GM12891 (cell line): ENCODE results near the gene SMIM23.

Source experiments
- DNase-seq: peaks from one replicate; pipeline ENCODE4 v3.0.0; 2011; ENCODE audit warnings: low spot score; ENCODE audit not compliant: insufficient read length
- FAIRE-seq: peaks from 2 replicates; lab custom pipeline; 2011; peaks lifted over from hg19 to GRCh38; lab: Jason Lieb, UNC
- PAX5 ChIP-seq: IDR thresholded peaks from 2 replicates; pipeline ENCODE4 v1.6.1; 2011; ENCODE audit warnings: low read length, moderate library complexity, mild to moderate bottlenecking; ENCODE audit not compliant: insufficient read depth, severe bottlenecking
- POLR2A ChIP-seq: IDR thresholded peaks from 2 replicates; pipeline ENCODE4 v1.6.1; 2011; ENCODE audit warnings: low read depth, low read length, control low read depth
- POLR2AphosphoS5 ChIP-seq: IDR thresholded peaks from 2 replicates; pipeline ENCODE4 v1.6.1; 2011; ENCODE audit warnings: low read depth, low read length, control low read depth
- POU2F2 ChIP-seq: IDR thresholded peaks from 2 replicates; pipeline ENCODE4 v1.6.1; 2011; ENCODE audit warnings: low read depth, mild to moderate bottlenecking, control low read depth, low read length, moderate library complexity
- SPI1 ChIP-seq: IDR thresholded peaks from 2 replicates; pipeline ENCODE4 v1.6.1; 2011; ENCODE audit warnings: low read depth, low read length, control low read depth
- TAF1 ChIP-seq: IDR thresholded peaks from 2 replicates; pipeline ENCODE4 v1.6.1; 2011; ENCODE audit warnings: low read depth, low read length, control low read depth

SMIM23 gene

DNA sequence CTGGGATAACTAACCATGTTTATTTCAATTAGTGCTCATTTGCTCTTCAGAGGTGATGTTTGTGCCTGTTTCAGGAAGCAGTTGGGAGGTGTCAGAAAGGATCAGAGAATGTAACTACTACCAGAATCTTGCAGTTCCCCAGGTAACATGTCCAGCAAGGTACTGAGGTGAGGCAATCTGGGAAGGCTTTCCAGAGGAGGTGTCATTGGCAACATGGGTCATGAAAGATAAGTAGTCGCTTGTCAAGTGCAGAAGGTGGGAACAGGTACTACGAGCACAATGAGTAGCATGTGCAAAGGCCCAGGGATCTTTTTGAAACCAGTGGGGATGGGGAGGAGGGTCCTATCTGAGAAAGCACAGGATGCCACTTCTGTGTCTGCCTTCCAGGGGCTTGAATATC, 4.8 kb downstream of the SMIM23 start:
- DNase-seq (no peak), FAIRE-seq (no peak)
- TF ChIP-seq POLR2A = no peak
- no peak for TF ChIP-seq PAX5
- no peak for TF ChIP-seq SPI1
- no peak for TF ChIP-seq POU2F2
- no peak for TF ChIP-seq TAF1
- TF ChIP-seq POLR2AphosphoS5 = no peak

DNA sequence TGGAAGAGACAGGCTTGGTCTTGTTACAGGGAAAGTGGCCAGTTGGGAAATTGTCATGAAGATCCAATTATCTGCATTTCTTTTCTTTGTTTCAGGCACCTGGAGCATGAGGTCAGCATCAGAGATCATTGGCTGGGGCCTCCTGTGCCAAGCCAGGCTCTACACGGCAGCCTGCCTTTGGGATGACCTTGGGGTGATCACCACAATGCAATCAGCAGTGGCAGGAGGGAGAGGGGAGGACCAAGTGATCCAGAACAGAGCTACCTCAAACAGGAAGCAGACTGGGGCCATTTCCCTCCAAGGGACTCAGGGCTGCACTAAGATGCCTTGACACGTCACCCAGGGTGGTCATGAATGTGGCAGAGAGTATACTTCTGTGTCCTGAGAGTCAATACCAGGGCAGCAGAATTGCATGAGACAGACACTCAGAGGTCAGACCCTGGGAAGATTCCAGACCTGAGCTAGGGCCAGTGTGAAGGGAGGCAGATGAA, 8.9 kb downstream of the SMIM23 start:
- TF ChIP-seq POLR2A (no peak), POU2F2 (no peak), TAF1 (no peak), PAX5 (no peak), POLR2AphosphoS5 (no peak), SPI1 (no peak)
- DNase-seq (no peak), FAIRE-seq (no peak)

DNA sequence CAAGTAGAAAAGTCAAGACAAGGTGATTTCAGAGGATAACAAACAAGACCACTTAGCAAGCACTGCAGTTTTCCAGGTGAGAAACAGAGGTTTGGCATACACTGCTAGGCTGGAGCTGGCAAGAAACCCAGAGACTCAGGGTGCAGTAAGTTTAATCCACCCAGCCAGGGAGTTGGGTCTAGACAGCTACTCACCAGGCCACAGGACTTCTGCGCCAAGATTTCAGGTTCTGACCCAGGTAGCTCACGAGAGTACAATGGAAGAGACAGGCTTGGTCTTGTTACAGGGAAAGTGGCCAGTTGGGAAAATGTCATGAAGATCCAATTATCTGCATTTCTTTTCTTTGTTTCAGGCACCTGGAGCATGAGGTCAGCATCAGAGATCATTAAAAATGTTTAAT, 9.8 kb downstream of the SMIM23 start:
- DNase-seq (no peak), FAIRE-seq (no peak)
- TF ChIP-seq PAX5 (no peak), POU2F2 (no peak), TAF1 (no peak), POLR2A (no peak), SPI1 (no peak), POLR2AphosphoS5 (no peak)

GRCh38 chr5:171796436-171796835, 10.8 kb downstream of the SMIM23 start:
- DNase-seq (no peak), FAIRE-seq (no peak)
- TF ChIP-seq TAF1 (no peak), SPI1 (no peak), POLR2AphosphoS5 (no peak), PAX5 (no peak), POU2F2 (no peak), POLR2A (no peak)

DNA sequence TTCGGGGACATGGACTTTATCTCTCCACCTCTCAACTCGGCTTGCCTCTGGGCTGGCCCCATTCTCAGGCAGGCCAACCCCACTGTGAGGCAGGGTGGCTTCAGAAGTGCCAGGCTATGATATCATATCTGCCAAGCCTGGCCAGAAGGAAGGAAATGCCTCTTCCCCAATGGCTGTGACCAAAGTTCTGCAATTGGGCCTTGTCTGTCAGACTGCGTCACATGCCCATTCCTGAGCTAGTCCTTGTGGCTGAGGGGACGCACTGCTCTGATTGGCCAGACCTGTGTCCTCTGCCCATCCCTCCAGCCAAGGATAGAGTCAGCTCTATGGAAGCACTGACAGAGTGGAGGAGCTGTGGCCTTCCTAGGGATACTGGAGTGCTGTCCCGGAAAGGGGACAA, 11.9 kb downstream of the SMIM23 start:
- DNase-seq (no peak), FAIRE-seq (no peak)
- no peak for TF ChIP-seq POLR2A
- no peak for TF ChIP-seq SPI1
- no peak for TF ChIP-seq TAF1
- TF ChIP-seq POU2F2 = no peak
- TF ChIP-seq PAX5 = no peak
- no peak for TF ChIP-seq POLR2AphosphoS5

DNA sequence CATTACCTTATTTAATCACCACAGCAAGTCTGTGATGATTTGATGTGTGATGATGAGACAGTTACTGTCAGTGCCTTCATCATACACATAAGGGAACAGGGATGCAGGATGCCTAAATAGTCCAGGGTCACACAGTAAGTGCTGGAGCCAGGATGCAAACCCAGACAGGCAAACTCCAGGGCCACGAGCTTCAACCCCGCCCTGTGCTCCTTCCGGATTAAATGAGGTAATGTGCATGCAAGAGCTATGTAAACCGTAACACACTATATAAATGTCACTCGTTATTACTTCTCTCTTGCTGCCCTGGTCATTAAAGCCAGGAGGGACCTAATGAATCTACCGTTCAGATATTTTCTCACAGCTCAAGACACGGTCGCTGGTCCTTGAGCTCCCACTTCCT, 12.8 kb downstream of the SMIM23 start:
- FAIRE-seq = no peak

GRCh38 chr5:171801839-171802238, 16.2 kb downstream of the SMIM23 start:
- no peak for FAIRE-seq
- no peak for DNase-seq
- TF ChIP-seq POLR2AphosphoS5 (no peak), POU2F2 (no peak), PAX5 (no peak), POLR2A (no peak), SPI1 (no peak), TAF1 (no peak)

More for the DNA sequence above, 12.8 kb downstream of the SMIM23 start:
- no peak for TF ChIP-seq TAF1
- no peak for TF ChIP-seq POLR2AphosphoS5
- TF ChIP-seq POU2F2 = no peak
- TF ChIP-seq SPI1 = no peak
- TF ChIP-seq POLR2A = no peak
- no peak for TF ChIP-seq PAX5
- no peak for DNase-seq

DNA sequence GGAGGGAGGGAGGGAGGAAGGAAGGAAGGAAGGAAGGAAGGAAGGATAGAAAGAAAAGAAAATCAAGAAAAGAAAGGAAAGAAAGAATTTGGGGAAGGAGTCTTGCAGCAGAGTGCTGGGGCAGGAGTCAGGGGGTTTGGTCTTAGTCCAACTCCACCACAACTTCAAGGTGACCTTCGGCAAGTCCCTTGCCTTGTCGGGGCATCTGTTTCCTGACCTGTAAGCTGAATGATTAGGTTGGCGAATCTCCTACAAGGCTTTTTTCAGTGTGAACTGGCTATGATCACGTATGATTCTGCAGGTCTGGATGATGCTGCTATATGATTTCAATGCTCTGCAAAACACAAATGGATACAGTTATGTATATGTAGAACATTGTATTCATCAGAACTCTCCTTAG, 20.1 kb downstream of the SMIM23 start:
- TF ChIP-seq POU2F2 (no peak), POLR2AphosphoS5 (no peak), PAX5 (no peak), SPI1 (no peak), TAF1 (no peak), POLR2A (no peak)
- DNase-seq = no peak
- FAIRE-seq = no peak

- FAIRE-seq (no peak), DNase-seq (no peak)
- TF ChIP-seq SPI1 (no peak), TAF1 (no peak), POLR2AphosphoS5 (no peak), POU2F2 (no peak), POLR2A (no peak), PAX5 (no peak)
Observed at GRCh38 chr5:171806976-171807747, 21.5 kb downstream of the SMIM23 start.
